ENCODE measurements around the gene CCT8.

Gene CCT8

GRCh38 chr21:29096218-29097015, 23.0 kb upstream of the CCT8 start:
- Histone ChIP-seq H3K27ac (ENCODE audit: low read depth, low read length) (no peak overlapping the region), H3K4me3 (ENCODE audit: low read depth in 1 of 5, low read length in 5 of 5) (no peak overlapping the region), H3K9ac (ENCODE audit: low read length in 5 of 5) (no peak overlapping the region), H3K9me3 (ENCODE audit: control insufficient read depth in 5 of 5, low read length in 5 of 5) (no peaks in the 10 kb centered on the region), H3K27me3 (ENCODE audit: control insufficient read depth in 5 of 5, insufficient read depth in 4 of 5, low read length in 5 of 5) (no peaks in the 10 kb centered on the region), H3K36me3 (ENCODE audit: control insufficient read depth in 5 of 5, insufficient read depth in 5 of 5, low read length in 5 of 5) (no peaks in the 10 kb centered on the region), H3K4me1 (ENCODE audit: control insufficient read depth in 5 of 5, insufficient read depth in 5 of 5, low read length in 5 of 5) (peaks cover 0 to 10% (median 4%) of the 10 kb centered on the region in 5 donors)

- Histone ChIP-seq H3K27ac (ENCODE audit: low read depth, low read length) (peak overlapping the region; percentile 42), H3K4me1 (ENCODE audit: control insufficient read depth in 5 of 5, insufficient read depth in 5 of 5, low read length in 5 of 5) (peaks cover 0 to 14% (median 7%) of the 10 kb centered on the region in 5 donors), H3K27me3 (ENCODE audit: control insufficient read depth in 5 of 5, insufficient read depth in 4 of 5, low read length in 5 of 5) (no peaks in the 10 kb centered on the region), H3K4me3 (ENCODE audit: low read depth in 1 of 5, low read length in 5 of 5) (peak overlapping the region in 1 of 5 donors; percentile 11), H3K9ac (ENCODE audit: low read length in 5 of 5) (no peak overlapping the region), H3K36me3 (ENCODE audit: control insufficient read depth in 5 of 5, insufficient read depth in 5 of 5, low read length in 5 of 5) (no peaks in the 10 kb centered on the region), H3K9me3 (ENCODE audit: control insufficient read depth in 5 of 5, low read length in 5 of 5) (no peaks in the 10 kb centered on the region)
Measured at GRCh38 chr21:29092102-29092959, 18.9 kb upstream of the CCT8 start.

GRCh38 chr21:29091033-29091432, 17.6 kb upstream of the CCT8 start:
- Histone ChIP-seq H3K27ac (ENCODE audit: low read depth, low read length) (peak overlapping the region; percentile 21), H3K9ac (ENCODE audit: low read length in 5 of 5) (no peak overlapping the region)

GRCh38 chr21:29085106-29085752, 11.8 kb upstream of the CCT8 start:
- Histone ChIP-seq H3K27me3 (ENCODE audit: control insufficient read depth in 5 of 5, insufficient read depth in 4 of 5, low read length in 5 of 5) (no peaks in the 10 kb centered on the region), H3K4me1 (ENCODE audit: control insufficient read depth in 5 of 5, insufficient read depth in 5 of 5, low read length in 5 of 5) (peaks cover 0 to 18% (median 3%) of the 10 kb centered on the region in 5 donors), H3K4me3 (ENCODE audit: low read depth in 1 of 5, low read length in 5 of 5) (no peak overlapping the region), H3K27ac (ENCODE audit: low read depth, low read length) (no peak overlapping the region), H3K9me3 (ENCODE audit: control insufficient read depth in 5 of 5, low read length in 5 of 5) (no peaks in the 10 kb centered on the region), H3K9ac (ENCODE audit: low read length in 5 of 5) (no peak overlapping the region), H3K36me3 (ENCODE audit: control insufficient read depth in 5 of 5, insufficient read depth in 5 of 5, low read length in 5 of 5) (no peaks in the 10 kb centered on the region)

More at GRCh38 chr21:29091033-29091432, 17.6 kb upstream of the CCT8 start:
- Histone ChIP-seq H3K4me3 (ENCODE audit: low read depth in 1 of 5, low read length in 5 of 5) (no peak overlapping the region), H3K36me3 (ENCODE audit: control insufficient read depth in 5 of 5, insufficient read depth in 5 of 5, low read length in 5 of 5) (no peaks in the 10 kb centered on the region), H3K9me3 (ENCODE audit: control insufficient read depth in 5 of 5, low read length in 5 of 5) (no peaks in the 10 kb centered on the region), H3K4me1 (ENCODE audit: control insufficient read depth in 5 of 5, insufficient read depth in 5 of 5, low read length in 5 of 5) (peaks cover 0 to 14% (median 7%) of the 10 kb centered on the region in 5 donors), H3K27me3 (ENCODE audit: control insufficient read depth in 5 of 5, insufficient read depth in 4 of 5, low read length in 5 of 5) (no peaks in the 10 kb centered on the region)

GRCh38 chr21:29084372-29084771, 10.9 kb upstream of the CCT8 start:
- no peak overlapping the region for H3K4me3 ChIP-seq (ENCODE audit: low read depth in 1 of 5, low read length in 5 of 5)
- H3K36me3 ChIP-seq (ENCODE audit: control insufficient read depth in 5 of 5, insufficient read depth in 5 of 5, low read length in 5 of 5), result no peaks in the 10 kb centered on the region
- H3K9me3 ChIP-seq (ENCODE audit: control insufficient read depth in 5 of 5, low read length in 5 of 5), result no peaks in the 10 kb centered on the region
- peaks cover 0 to 20% (median 3%) of the 10 kb centered on the region in 5 donors for H3K4me1 ChIP-seq (ENCODE audit: control insufficient read depth in 5 of 5, insufficient read depth in 5 of 5, low read length in 5 of 5)
- no peaks in the 10 kb centered on the region for H3K27me3 ChIP-seq (ENCODE audit: control insufficient read depth in 5 of 5, insufficient read depth in 4 of 5, low read length in 5 of 5)
- no peak overlapping the region for H3K27ac ChIP-seq (ENCODE audit: low read depth, low read length)
- no peak overlapping the region for H3K9ac ChIP-seq (ENCODE audit: low read length in 5 of 5)

- Histone ChIP-seq H3K27me3 (ENCODE audit: control insufficient read depth in 5 of 5, insufficient read depth in 4 of 5, low read length in 5 of 5) (no peaks in the 10 kb centered on the region), H3K27ac (ENCODE audit: low read depth, low read length) (no peak overlapping the region), H3K36me3 (ENCODE audit: control insufficient read depth in 5 of 5, insufficient read depth in 5 of 5, low read length in 5 of 5) (no peaks in the 10 kb centered on the region), H3K4me1 (ENCODE audit: control insufficient read depth in 5 of 5, insufficient read depth in 5 of 5, low read length in 5 of 5) (peaks cover 0 to 28% (median 7%) of the 10 kb centered on the region in 5 donors), H3K4me3 (ENCODE audit: low read depth in 1 of 5, low read length in 5 of 5) (no peak overlapping the region), H3K9me3 (ENCODE audit: control insufficient read depth in 5 of 5, low read length in 5 of 5) (no peaks in the 10 kb centered on the region), H3K9ac (ENCODE audit: low read length in 5 of 5) (no peak overlapping the region)
Measured at GRCh38 chr21:29083306-29083705, 9.9 kb upstream of the CCT8 start.

- Histone ChIP-seq H3K9me3 (ENCODE audit: control insufficient read depth in 5 of 5, low read length in 5 of 5) (no peaks in the 10 kb centered on the region), H3K27ac (ENCODE audit: low read depth, low read length) (no peak overlapping the region), H3K4me3 (ENCODE audit: low read depth in 1 of 5, low read length in 5 of 5) (no peak overlapping the region), H3K27me3 (ENCODE audit: control insufficient read depth in 5 of 5, insufficient read depth in 4 of 5, low read length in 5 of 5) (no peaks in the 10 kb centered on the region), H3K36me3 (ENCODE audit: control insufficient read depth in 5 of 5, insufficient read depth in 5 of 5, low read length in 5 of 5) (no peaks in the 10 kb centered on the region), H3K9ac (ENCODE audit: low read length in 5 of 5) (no peak overlapping the region), H3K4me1 (ENCODE audit: control insufficient read depth in 5 of 5, insufficient read depth in 5 of 5, low read length in 5 of 5) (peaks cover 0 to 34% (median 12%) of the 10 kb centered on the region in 5 donors)
Measured at GRCh38 chr21:29082046-29082815, 8.8 kb upstream of the CCT8 start.

GRCh38 chr21:29080454-29080941, 7.0 kb upstream of the CCT8 start:
- H3K36me3 ChIP-seq (ENCODE audit: control insufficient read depth in 5 of 5, insufficient read depth in 5 of 5, low read length in 5 of 5), result no peaks in the 10 kb centered on the region
- H3K4me1 ChIP-seq (ENCODE audit: control insufficient read depth in 5 of 5, insufficient read depth in 5 of 5, low read length in 5 of 5), result peaks cover 0 to 34% (median 12%) of the 10 kb centered on the region in 5 donors
- H3K9ac ChIP-seq (ENCODE audit: low read length in 5 of 5), result peak overlapping the region in 1 of 5 donors; percentile 10
- no peaks in the 10 kb centered on the region for H3K27me3 ChIP-seq (ENCODE audit: control insufficient read depth in 5 of 5, insufficient read depth in 4 of 5, low read length in 5 of 5)
- no peak overlapping the region for H3K27ac ChIP-seq (ENCODE audit: low read depth, low read length)
- H3K4me3 ChIP-seq (ENCODE audit: low read depth in 1 of 5, low read length in 5 of 5), result no peak overlapping the region
- no peaks in the 10 kb centered on the region for H3K9me3 ChIP-seq (ENCODE audit: control insufficient read depth in 5 of 5, low read length in 5 of 5)
